ENCODE measurements around the gene ARHGEF6.

Gene ARHGEF6

DNA sequence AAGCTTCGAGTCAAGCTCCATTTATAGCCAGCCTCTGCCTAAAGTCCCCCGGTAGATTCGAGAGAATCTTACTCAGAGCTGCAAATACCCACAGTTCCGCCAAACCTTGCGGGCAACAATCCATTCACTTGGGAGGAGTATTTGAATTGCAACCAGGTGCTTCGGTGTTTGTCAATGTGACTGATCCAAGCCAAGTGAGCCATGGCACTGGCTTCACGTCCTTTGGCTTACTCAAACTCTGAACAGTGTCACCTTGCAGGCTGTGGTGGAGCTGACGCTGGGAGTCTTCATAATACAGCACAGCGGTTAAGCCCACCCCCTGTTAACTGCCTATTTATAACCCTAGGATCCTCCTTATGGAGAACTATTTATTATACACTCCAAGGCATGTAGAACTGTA lies 121.6 kb downstream of the ARHGEF6 start:
- DNase-seq (ENCODE audit: low spot score), result no peak
- in situ Hi-C loops (cut with MboI; ENCODE audit: low sequenced_read_pairs, unreplicated experiment), result no loop called here
- no peak for TF ChIP-seq CTCF (IDR thresholded peaks at IDR 0.05; ENCODE audit: borderline replicate concordance, control extremely low read depth, extremely low read depth, insufficient read depth, missing control alignments)

DNA sequence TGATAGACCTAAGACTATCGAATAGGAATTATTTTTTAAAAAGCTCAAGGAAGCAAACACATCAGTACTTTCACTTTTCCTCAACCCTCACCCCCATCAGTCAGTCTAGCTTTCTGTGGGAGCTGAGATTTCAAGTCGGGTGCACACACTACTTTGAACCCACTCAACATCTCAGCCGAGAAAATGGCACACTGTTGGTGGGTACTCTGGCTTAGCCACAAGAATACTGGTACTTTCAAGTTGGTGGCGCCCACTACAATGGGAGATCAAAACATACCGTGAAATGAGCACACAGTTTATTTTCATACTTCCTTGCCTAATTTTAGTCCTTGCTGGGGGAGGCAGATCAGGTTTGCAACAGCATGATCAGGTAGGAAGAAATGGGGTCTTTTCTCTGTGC lies 122.6 kb downstream of the ARHGEF6 start:
- no peak for TF ChIP-seq CTCF (IDR thresholded peaks at IDR 0.05; ENCODE audit: borderline replicate concordance, control extremely low read depth, extremely low read depth, insufficient read depth, missing control alignments)
- DNase-seq (ENCODE audit: low spot score), result no peak
- in situ Hi-C loops (cut with MboI; ENCODE audit: low sequenced_read_pairs, unreplicated experiment), result no loop called here

DNA sequence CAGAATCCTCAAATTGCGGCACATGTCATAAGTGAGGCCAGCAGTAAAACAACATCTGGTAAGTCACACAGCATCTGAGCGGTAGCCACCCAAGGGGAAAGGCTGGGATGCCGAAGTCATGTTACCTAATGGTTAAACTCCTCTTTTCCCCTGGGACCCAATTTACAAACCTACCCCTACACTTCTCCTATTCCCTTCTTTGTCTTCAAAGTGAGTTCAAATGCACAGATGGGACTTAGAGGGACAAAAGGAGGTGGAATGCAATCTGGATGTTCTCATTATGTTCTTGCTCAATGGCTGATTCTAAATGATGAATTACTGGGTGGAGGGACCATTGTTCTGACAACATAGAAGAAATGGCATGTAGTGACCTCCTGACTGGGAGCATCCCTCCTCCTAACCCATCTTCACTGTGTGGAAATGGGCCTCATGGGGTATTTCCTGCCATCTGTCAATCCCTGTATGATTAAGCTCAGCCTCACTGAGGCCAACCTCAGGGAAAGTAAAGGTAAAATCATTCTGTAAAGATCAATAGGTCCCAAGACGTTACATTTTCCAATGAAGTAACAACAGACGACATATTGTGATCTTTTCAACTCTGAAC lies 124.3 kb downstream of the ARHGEF6 start:
- in situ Hi-C loops (cut with MboI; ENCODE audit: low sequenced_read_pairs, unreplicated experiment), result no loop called here
- no peak for TF ChIP-seq CTCF (IDR thresholded peaks at IDR 0.05; ENCODE audit: borderline replicate concordance, control extremely low read depth, extremely low read depth, insufficient read depth, missing control alignments)
- DNase-seq (ENCODE audit: low spot score), result no peak

DNA sequence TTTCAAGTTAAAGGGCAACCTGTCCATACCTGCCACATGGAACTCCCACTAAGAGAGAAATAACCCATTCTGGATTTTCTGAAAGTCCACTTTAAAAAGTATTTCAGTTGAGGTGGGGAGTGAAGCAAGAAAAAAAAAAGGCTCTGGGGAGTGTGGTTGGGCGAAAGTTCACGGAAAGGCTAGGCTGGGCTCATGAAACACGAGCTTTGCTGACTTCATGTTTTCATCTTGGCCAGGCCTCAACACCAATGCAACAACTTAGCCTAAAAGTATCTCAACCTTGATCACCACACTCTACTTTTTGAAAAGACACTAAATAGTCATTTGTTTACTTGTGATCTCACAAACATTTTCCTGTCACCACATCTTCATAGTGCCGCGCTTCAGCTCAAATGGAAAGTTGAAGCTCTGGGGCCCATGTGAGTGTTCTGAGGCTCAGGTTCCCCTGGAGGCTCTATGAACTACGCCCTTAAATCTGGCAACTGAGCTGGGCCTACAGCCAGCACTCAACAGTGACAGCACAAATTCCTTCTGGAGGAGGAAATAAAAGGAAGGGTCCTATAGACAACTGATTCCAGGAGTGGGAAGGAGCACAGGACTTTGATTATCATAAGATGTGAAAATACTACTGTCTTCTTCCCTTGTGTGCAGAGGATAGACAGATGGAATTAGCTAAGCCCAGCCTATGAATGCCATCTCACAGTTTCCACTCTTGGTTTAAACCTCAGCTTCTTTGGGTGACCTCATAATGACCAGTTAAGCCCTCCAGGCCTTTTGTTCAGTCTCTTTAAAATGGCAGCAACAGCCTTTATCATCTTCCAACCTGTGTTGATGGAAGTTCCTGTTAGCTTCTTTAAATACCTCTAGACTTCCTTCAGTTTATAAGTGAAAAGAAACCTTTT lies 127.7 kb downstream of the ARHGEF6 start:
- TF ChIP-seq CTCF (IDR thresholded peaks at IDR 0.05; ENCODE audit: borderline replicate concordance, control extremely low read depth, extremely low read depth, insufficient read depth, missing control alignments), result no peak
- in situ Hi-C loops (cut with MboI; ENCODE audit: low sequenced_read_pairs, unreplicated experiment), result no loop called here
- DNase-seq (ENCODE audit: low spot score), result no peak

- TF ChIP-seq CTCF (IDR thresholded peaks at IDR 0.05; ENCODE audit: borderline replicate concordance, control extremely low read depth, extremely low read depth, insufficient read depth, missing control alignments), result no peak
- no peak for DNase-seq (ENCODE audit: low spot score)
- in situ Hi-C loops (cut with MboI; ENCODE audit: low sequenced_read_pairs, unreplicated experiment), result no loop called here
Measured at GRCh38 chrX:136650811-136651210, 129.9 kb downstream of the ARHGEF6 start.

- in situ Hi-C loops (cut with MboI; ENCODE audit: low sequenced_read_pairs, unreplicated experiment), result no loop called here
- DNase-seq (ENCODE audit: low spot score), result no peak
- no peak for TF ChIP-seq CTCF (IDR thresholded peaks at IDR 0.05; ENCODE audit: borderline replicate concordance, control extremely low read depth, extremely low read depth, insufficient read depth, missing control alignments)
Measured at GRCh38 chrX:136647677-136648360, 132.9 kb downstream of the ARHGEF6 start, which contains the start of gene CD40LG. Gene CD40LG (plus strand): TSS chrX:136648158. CDS start chrX:136648249, 91 bp downstream.
